ENCODE results near the gene CXCL14. TPM values are rescaled to one million over a fixed set of nuclear protein-coding genes. Genes with fewer than 3 reads are reported as not detected.

The CXCL14 gene
- total and polyA plus RNA-seq, 2 of the 4 experiments (the other 2 are of a cell fraction): not detected

- Histone ChIP-seq H3K9me3 (ENCODE audit: control insufficient read depth, insufficient read depth, low read length) (no peaks in the 10 kb centered on the region), H2BK15ac (ENCODE audit: low read depth, low read length) (no peak overlapping the region), H3K9ac (ENCODE audit: low read depth, low read length) (no peak overlapping the region), H2AK5ac (ENCODE audit: low read depth, low read length) (no peak overlapping the region), H2BK120ac (ENCODE audit: low read depth, low read length) (no peak overlapping the region), H3K79me1 (ENCODE audit: low read depth in 1 of 2, low read length in 2 of 2) (no peaks in the 10 kb centered on the region), H3K36me3 (ENCODE audit: control insufficient read depth, insufficient read depth, low read length) (no peaks in the 10 kb centered on the region), H4K91ac (ENCODE audit: insufficient read depth, low read depth, low read length) (no peak overlapping the region), H4K8ac (ENCODE audit: low read depth in 2 of 2, low read length in 2 of 2) (no peak overlapping the region), H3K4ac (ENCODE audit: low read depth, low read length) (no peak overlapping the region), H3K23ac (ENCODE audit: low read depth, low read length) (no peak overlapping the region), H3K27ac (ENCODE audit: insufficient read depth, low read length) (no peak overlapping the region), H3K27me3 (ENCODE audit: control insufficient read depth, insufficient read depth, low read length) (peaks cover 41% of the 10 kb centered on the region), H2BK20ac (ENCODE audit: low read depth, low read length) (no peak overlapping the region), H3K4me1 (ENCODE audit: control insufficient read depth, insufficient read depth, low read length) (no peaks in the 10 kb centered on the region), H3K4me3 (ENCODE audit: insufficient read depth, low read depth, low read length) (no peak overlapping the region), H3K4me2 (ENCODE audit: low read depth, low read length) (no peak overlapping the region), H3K14ac (replicated peaks; ENCODE audit: low read depth, low read length) (no peak overlapping the region), H3K56ac (ENCODE audit: extremely low read depth, insufficient read depth, low read length) (no peak overlapping the region), H2BK5ac (ENCODE audit: low read depth, low read length, poor library complexity, severe bottlenecking) (no peak overlapping the region), H4K20me1 (ENCODE audit: insufficient read depth, low read length) (no peaks in the 10 kb centered on the region), H4K5ac (ENCODE audit: low read depth, low read length) (no peak overlapping the region), H2AK9ac (replicated peaks; ENCODE audit: low read depth, low read length, poor library complexity) (no peak overlapping the region), H3K18ac (ENCODE audit: low read depth, low read length) (no peak overlapping the region), H3K9me1 (ENCODE audit: insufficient read depth, low read length) (no peaks in the 10 kb centered on the region), H2AFZ (replicated peaks; ENCODE audit: low read length, poor library complexity) (no peak overlapping the region)
- DNase-seq: no peak
- no peak for TF ChIP-seq CHD1 (IDR thresholded peaks at IDR 0.05; ENCODE audit: low read depth, low read length)
- TF ChIP-seq CTCF (conservative IDR thresholded peaks at IDR 0.05; ENCODE audit: low read depth, low read length): no peak
- TF ChIP-seq ELK1 (IDR thresholded peaks at IDR 0.05; ENCODE audit: borderline replicate concordance, low read depth, low read length): no peak
- TF ChIP-seq MAZ (IDR thresholded peaks at IDR 0.05; ENCODE audit: borderline replicate concordance, low read depth, low read length): no peak
- TF ChIP-seq BHLHE40 (IDR thresholded peaks at IDR 0.05; ENCODE audit: low read depth, low read length): no peak
- TF ChIP-seq RCOR1 (IDR thresholded peaks at IDR 0.05; ENCODE audit: insufficient replicate concordance, low read length): no peak
- TF ChIP-seq RAD21 (IDR thresholded peaks at IDR 0.05; ENCODE audit: low read length): no peak
- TF ChIP-seq MXI1 (IDR thresholded peaks at IDR 0.05; ENCODE audit: borderline replicate concordance, low read depth, low read length): no peak
- TF ChIP-seq POLR2A (IDR thresholded peaks at IDR 0.05; ENCODE audit: low read depth, low read length): no peak
- TF ChIP-seq NFE2L2 (IDR thresholded peaks at IDR 0.05; ENCODE audit: low read depth, low read length): no peak
- TF ChIP-seq SMC3 (IDR thresholded peaks at IDR 0.05; ENCODE audit: low read depth, low read length): no peak
- in situ Hi-C loops (cut with MboI; ENCODE audit: low sequenced_read_pairs): no loop called here
- ChIA-PET POLR2A (ENCODE audit: unreplicated experiment) (no interaction called here), CTCF (interaction anchor here (0.6 to 2.4 kb wide), 2 partner anchors 18 to 274 kb away, joined by 3 to 9 read pairs; no protein-coding TSS in a partner anchor)
- no CpG with 5 or more reads among the region's 2 CpGs for WGBS, 2 experiments (ENCODE audit: extremely low coverage in 2 of 2, insufficient read length in 1 of 2)
- dilution Hi-C loops (cut with HindIII; ENCODE audit: low sequenced_read_pairs, unreplicated experiment): no loop called here
- intact Hi-C loops (cut with micrococcal nuclease): no loop called here
- BruUV-seq (replicated peaks): no TSS peak
- no peak for ATAC-seq (ENCODE audit: low read depth)
Measured at GRCh38 chr5:135584276-135584675, 5.5 kb upstream of the CXCL14 start.

All from IMR-90 (cell line).